BLaER1 treated with 17β-estradiol and CSF1 and Interleukin-3, amounts not matched to agents 10 nM and 100 nM (cell line): ENCODE results near the gene COL10A1.

ENCODE experiments used
- H3K27ac ChIP-seq, 11 experiments: shearing (Covaris generic); formaldehyde crosslinking; 2 replicates each; pipeline ENCODE4 v1.8.1; 2022
- H3K27me3 ChIP-seq, 11 experiments: shearing (Covaris generic); formaldehyde crosslinking; 2 replicates each; pipeline ENCODE4 v1.8.1; 2022
- H3K36me3 ChIP-seq, 11 experiments: shearing (Covaris generic); formaldehyde crosslinking; 2 replicates each; pipeline ENCODE4 v1.8.1; 2022
- H3K4me1 ChIP-seq, 10 experiments: shearing (Covaris generic); formaldehyde crosslinking; 2 replicates each; pipeline ENCODE4 v1.8.1; 2022
- H3K4me2 ChIP-seq, 11 experiments: shearing (Covaris generic); formaldehyde crosslinking; 2 replicates each; pipeline ENCODE4 v1.8.1; 2022
- H3K4me3 ChIP-seq, 10 experiments: shearing (Covaris generic); formaldehyde crosslinking; 2 replicates each; pipeline ENCODE4 v1.8.1; 2022
- H3K9ac ChIP-seq, 11 experiments: shearing (Covaris generic); formaldehyde crosslinking; 2 replicates each; pipeline ENCODE4 v1.8.1; 2022
- H3K9me3 ChIP-seq, 11 experiments: shearing (Covaris generic); formaldehyde crosslinking; replicated peaks in 1 of 11; 2 replicates each; pipeline ENCODE4 v1.8.1; 2022
- H4K20me1 ChIP-seq, 11 experiments: shearing (Covaris generic); formaldehyde crosslinking; 2 replicates each; pipeline ENCODE4 v1.8.1; 2022
- Cebpa-rat ChIP-seq, 11 experiments: shearing (Covaris generic); IDR thresholded peaks; 2 replicates each; pipeline ENCODE4 v1.8.1; 2022

Gene COL10A1

DNA sequence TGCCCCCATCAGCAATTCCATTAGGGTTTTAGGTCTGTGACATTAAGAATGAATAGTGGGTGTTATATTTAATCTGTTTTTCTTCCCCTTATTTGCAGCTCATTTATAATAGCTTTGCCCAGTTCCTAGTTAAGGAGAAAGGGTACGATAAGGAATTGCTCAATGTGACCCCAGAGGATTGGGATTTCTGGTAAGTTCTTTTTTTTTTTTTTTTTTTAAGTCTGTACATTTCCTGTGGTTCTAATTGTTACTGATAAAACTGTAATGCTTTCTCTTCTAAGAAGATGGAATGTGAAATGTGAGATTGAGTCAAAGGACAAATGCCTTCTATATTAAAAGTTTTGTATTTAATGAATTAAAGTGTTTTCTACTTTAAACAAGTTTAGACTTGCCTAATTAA lies 19.8 kb downstream of the COL10A1 start:
- Histone ChIP-seq H3K9ac (no peak overlapping the region), H3K36me3 (peaks cover 14 to 38% (median 28%) of the 10 kb centered on the region in 11 experiments), H3K27ac (no peak overlapping the region), H3K4me3 (no peak overlapping the region), H3K4me2 (peak overlapping the region in 10 of 11 experiments; percentile 0 to 66 (median 46); a peak in 15 of 22 replicates), H3K27me3 (no peaks in the 10 kb centered on the region), H3K4me1 (peaks cover 20 to 44% (median 36%) of the 10 kb centered on the region in 10 experiments), H4K20me1 (no peaks in the 10 kb centered on the region), H3K9me3 (no peaks in the 10 kb centered on the region)
- no peak for TF ChIP-seq Cebpa-rat (IDR thresholded peaks at IDR 0.05)

DNA sequence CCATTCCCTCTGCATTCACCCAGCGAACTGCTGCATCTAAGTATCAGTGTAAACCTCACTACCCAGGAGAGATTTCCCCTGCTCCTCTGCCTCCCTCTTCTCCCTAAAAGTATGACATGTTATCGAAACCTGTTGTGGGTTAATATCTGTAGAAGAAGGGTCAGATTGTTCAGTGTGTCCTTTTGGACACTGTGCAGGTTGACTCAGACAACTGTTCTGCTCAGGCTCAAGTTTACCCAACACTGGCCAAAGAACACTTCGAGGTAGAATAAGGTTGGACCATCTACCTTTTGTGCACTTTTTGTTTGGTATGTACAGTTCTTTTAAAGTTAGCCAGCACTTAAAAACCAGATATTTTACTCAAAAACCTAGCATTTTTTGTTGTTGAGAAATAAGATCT lies 20.7 kb downstream of the COL10A1 start:
- Histone ChIP-seq H3K9ac (no peak overlapping the region), H3K9me3 (no peaks in the 10 kb centered on the region), H3K27ac (no peak overlapping the region), H3K4me1 (peaks cover 20 to 46% (median 36%) of the 10 kb centered on the region in 10 experiments), H3K4me2 (peak overlapping the region in 2 of 11 experiments; percentile 55 to 61; a peak in 4 of 22 replicates), H3K27me3 (no peaks in the 10 kb centered on the region), H3K36me3 (peaks cover 5 to 29% (median 20%) of the 10 kb centered on the region in 11 experiments; a peak in 20 of 22 replicates), H4K20me1 (no peaks in the 10 kb centered on the region), H3K4me3 (no peak overlapping the region)
- TF ChIP-seq Cebpa-rat (IDR thresholded peaks at IDR 0.05): no peak

GRCh38 chr6:116104636-116105035 lies 21.3 kb downstream of the COL10A1 start:
- Histone ChIP-seq H4K20me1 (no peaks in the 10 kb centered on the region), H3K9me3 (no peaks in the 10 kb centered on the region), H3K4me3 (no peak overlapping the region), H3K4me2 (no peak overlapping the region; a peak in 1 of 22 replicates), H3K4me1 (peaks cover 20 to 52% (median 36%) of the 10 kb centered on the region in 10 experiments), H3K27me3 (no peaks in the 10 kb centered on the region), H3K9ac (no peak overlapping the region), H3K36me3 (peaks cover 0 to 23% (median 14%) of the 10 kb centered on the region in 11 experiments; a peak in 17 of 22 replicates), H3K27ac (no peak overlapping the region)
- TF ChIP-seq Cebpa-rat (IDR thresholded peaks at IDR 0.05): no peak

DNA sequence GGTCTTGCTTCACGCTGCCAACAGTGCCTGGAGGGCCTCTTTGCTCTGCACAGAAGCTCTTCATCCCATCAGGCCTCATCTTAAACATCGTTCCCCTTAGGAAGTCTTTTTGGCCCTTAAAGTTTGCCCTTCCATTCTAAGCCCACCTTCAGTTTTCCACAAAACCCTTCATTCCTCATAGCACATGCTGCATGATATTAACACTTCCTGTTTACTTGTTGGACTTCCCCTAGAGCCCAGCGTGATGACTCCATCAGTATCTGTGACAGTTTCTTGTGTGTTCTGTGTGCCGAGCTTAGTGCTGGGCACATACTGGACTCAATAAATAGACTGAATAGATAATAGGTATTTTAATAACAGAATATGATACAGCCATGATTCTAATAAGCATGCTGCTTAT lies 23.1 kb downstream of the COL10A1 start:
- H3K36me3 ChIP-seq: peaks cover 0 to 6% (median 0%) of the 10 kb centered on the region in 11 experiments; a peak in 3 of 22 replicates
- H3K9ac ChIP-seq: no peak overlapping the region
- no peak overlapping the region for H3K4me3 ChIP-seq
- H3K9me3 ChIP-seq: no peaks in the 10 kb centered on the region
- H3K27ac ChIP-seq: peak overlapping the region in 6 of 11 experiments; percentile 11 to 69 (median 51); a peak in 10 of 22 replicates
- H4K20me1 ChIP-seq: no peaks in the 10 kb centered on the region
- H3K27me3 ChIP-seq: no peaks in the 10 kb centered on the region
- H3K4me2 ChIP-seq: peak overlapping the region; percentile 88 to 98 (median 92)
- peaks cover 20 to 69% (median 36%) of the 10 kb centered on the region in 10 experiments for H3K4me1 ChIP-seq
- no peak for TF ChIP-seq Cebpa-rat (IDR thresholded peaks at IDR 0.05)

DNA sequence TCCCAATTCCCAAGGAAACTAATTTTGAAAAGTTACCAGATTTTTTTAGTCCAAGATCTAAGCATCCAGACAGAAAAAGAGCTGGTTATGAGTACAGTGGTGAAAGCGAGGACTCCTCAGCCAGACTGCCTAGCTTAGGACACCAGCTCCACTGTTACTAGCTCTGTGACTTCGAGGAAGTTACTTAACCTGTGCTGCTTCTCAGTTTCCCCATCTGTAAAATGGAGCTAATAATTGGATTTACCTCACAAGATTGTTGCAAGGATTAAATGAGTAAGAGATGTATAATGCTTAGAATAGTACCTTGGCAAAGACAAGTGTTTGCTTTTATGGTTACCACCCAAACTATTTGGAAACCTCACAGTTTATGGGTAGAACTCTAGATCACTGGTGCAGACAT lies 24.1 kb downstream of the COL10A1 start:
- Histone ChIP-seq H3K4me2 (peak overlapping the region; percentile 88 to 98 (median 92)), H3K4me1 (peaks cover 20 to 69% (median 34%) of the 10 kb centered on the region in 10 experiments), H3K9ac (peak overlapping the region; percentile 78 to 88 (median 86)), H3K27me3 (no peaks in the 10 kb centered on the region), H3K4me3 (peak overlapping the region; percentile 71 to 85 (median 76)), H3K36me3 (peaks cover 0 to 2% (median 0%) of the 10 kb centered on the region in 11 experiments; a peak in 3 of 22 replicates), H3K27ac (peak overlapping the region in 7 of 11 experiments; percentile 76 to 89 (median 86); a peak in 4 of 22 replicates), H3K9me3 (peaks cover 0 to under 1% (median under 1%) of the 10 kb centered on the region in 11 experiments; a peak in 12 of 22 replicates), H4K20me1 (no peaks in the 10 kb centered on the region)
- no peak for TF ChIP-seq Cebpa-rat (IDR thresholded peaks at IDR 0.05)

- Histone ChIP-seq H3K4me1 (peaks cover 20 to 65% (median 30%) of the 10 kb centered on the region in 10 experiments), H3K4me2 (peak overlapping the region; percentile 88 to 98 (median 92)), H3K27ac (peak overlapping the region; percentile 58 to 89 (median 83); a peak in 21 of 22 replicates), H3K9me3 (peaks cover 4 to 6% (median 5%) of the 10 kb centered on the region in 11 experiments), H3K4me3 (peak overlapping the region; percentile 71 to 85 (median 76)), H4K20me1 (no peaks in the 10 kb centered on the region), H3K36me3 (peaks cover 0 to 3% (median 0%) of the 10 kb centered on the region in 11 experiments; a peak in 1 of 22 replicates), H3K9ac (peak overlapping the region; percentile 78 to 88 (median 86)), H3K27me3 (no peaks in the 10 kb centered on the region)
- 0 out of 22 replicates have a peak, but pooled peaks of 1 of the 11 experiments have one; percentile 2 for TF ChIP-seq Cebpa-rat (IDR thresholded peaks at IDR 0.05)
These were observed 24.6 kb downstream of the COL10A1 start for GRCh38 chr6:116101302-116101718.

DNA sequence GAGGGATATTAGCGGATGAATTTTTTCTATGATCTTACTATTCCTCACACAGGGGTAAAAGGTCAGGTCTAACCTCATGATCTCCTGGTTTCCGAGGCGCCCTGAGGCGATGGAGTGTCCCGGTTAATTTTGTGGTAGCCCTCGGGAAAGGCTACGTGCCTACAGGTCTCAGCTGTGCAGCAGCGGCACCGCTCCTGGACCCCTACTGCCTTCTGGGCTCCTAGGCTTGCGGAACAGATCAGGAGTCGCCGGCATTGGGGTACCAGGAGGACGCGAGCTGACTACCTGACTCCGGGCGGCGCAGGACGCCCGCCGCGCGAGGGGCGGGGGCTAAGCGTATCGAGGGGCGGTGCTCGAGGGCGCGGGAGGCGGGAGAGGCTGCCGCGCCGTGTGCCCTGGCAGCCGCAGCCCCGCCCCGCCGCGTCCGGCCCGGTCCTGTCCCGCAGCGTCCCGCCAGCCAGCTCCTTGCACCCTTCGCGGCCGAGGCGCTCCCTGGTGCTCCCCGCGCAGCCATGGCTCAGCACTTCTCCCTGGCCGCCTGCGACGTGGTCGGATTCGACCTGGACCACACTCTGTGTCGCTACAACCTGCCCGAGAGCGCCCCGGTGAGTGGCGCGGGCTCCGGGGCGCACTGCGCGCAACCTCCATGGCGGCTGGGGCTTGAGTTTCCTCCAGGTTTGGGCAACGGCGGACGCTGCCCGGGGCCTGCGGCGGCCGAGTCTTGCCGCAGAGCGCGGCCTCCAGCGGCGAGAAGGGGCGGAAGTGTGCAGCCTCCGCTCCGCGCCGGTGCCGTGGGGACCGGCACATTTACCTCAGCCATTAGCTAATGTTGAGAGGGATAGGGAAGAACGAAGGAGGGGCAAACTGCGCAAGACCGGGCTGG lies 25.3 kb downstream of the COL10A1 start, which contains the start of gene NT5DC1:
NT5DC1 (plus strand) TSS at position 435 of the 883 bp plus-strand sequence; CDS start at position 513, 78 bp downstream.
- Histone ChIP-seq H3K36me3 (peaks cover 0 to 9% (median 0%) of the 10 kb centered on the region in 11 experiments; a peak in 2 of 22 replicates), H3K4me3 (peak within 1 kb of the TSS; percentile 71 to 85 (median 76)), H3K9ac (peak within 1 kb of the TSS; percentile 78 to 88 (median 86)), H3K4me1 (peaks cover 20 to 58% (median 24%) of the 10 kb centered on the region in 10 experiments), H3K9me3 (peaks cover 11 to 12% (median 12%) of the 10 kb centered on the region in 11 experiments), H3K4me2 (peak within 1 kb of the TSS; percentile 88 to 98 (median 92)), H3K27me3 (no peaks in the 10 kb centered on the region), H4K20me1 (no peaks in the 10 kb centered on the region), H3K27ac (peak within 1 kb of the TSS; percentile 58 to 89 (median 83))
- TF ChIP-seq Cebpa-rat (IDR thresholded peaks at IDR 0.05): 0 out of 22 replicates have a peak, but pooled peaks of 1 of the 11 experiments have one; percentile 7

DNA sequence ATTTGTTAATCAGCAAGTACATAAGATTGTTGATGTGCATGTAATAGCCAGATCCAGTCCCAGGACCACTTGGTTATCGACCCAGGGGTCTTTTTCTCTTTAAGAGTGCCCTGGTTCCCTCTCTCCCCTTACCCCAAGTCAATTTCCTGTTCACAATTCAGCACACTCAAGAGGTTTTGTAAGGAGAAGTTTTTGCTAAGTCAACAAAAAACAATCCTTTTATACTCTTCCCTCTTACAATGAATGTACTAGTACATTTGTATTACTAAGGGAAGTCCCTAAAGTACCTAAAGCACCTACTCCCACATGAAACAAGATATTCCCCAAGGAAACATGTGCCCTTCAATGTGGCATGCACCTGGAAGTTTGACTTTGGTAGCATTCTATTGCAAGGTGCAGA lies 26.9 kb downstream of the COL10A1 start:
- Histone ChIP-seq H3K9ac (no peak overlapping the region), H3K27ac (no peak overlapping the region), H3K4me1 (peaks cover 20 to 65% (median 23%) of the 10 kb centered on the region in 10 experiments), H3K36me3 (peaks cover 0 to 10% (median 0%) of the 10 kb centered on the region in 11 experiments; a peak in 2 of 22 replicates), H3K27me3 (no peaks in the 10 kb centered on the region), H3K9me3 (peaks cover 14 to 26% (median 21%) of the 10 kb centered on the region in 11 experiments), H4K20me1 (no peaks in the 10 kb centered on the region), H3K4me3 (peak overlapping the region in 1 of 10 experiments; percentile 71; a peak in 1 of 20 replicates), H3K4me2 (peak overlapping the region in 3 of 11 experiments; percentile 46 to 98 (median 92); a peak in 5 of 22 replicates)
- no peak for TF ChIP-seq Cebpa-rat (IDR thresholded peaks at IDR 0.05)
